HG03159 (cell line): Measurements from ENCODE around the gene DNMBP.
"Not testable (repeated sequence)": the region's sequence is repeated elsewhere in the genome, so short reads cannot be mapped to it uniquely, and the experiment has no call there.

Experiments
- ATAC-seq: cut with Tn5 transposase; IDR thresholded peaks from one replicate; pipeline ENCODE4 v1.9.1; 2021; ENCODE audit warnings: mild to moderate bottlenecking, moderate library complexity; ENCODE audit not compliant: unreplicated experiment

The DNMBP gene

GRCh38 chr10:99985637-99986036, 24.1 kb downstream of the DNMBP start:
- not testable (repeated sequence) for ATAC-seq

- peak; percentile 48 for ATAC-seq
These were observed 25.3 kb downstream of the DNMBP start for GRCh38 chr10:99984211-99985034.

GRCh38 chr10:99983280-99983988, 26.3 kb downstream of the DNMBP start:
- ATAC-seq = no peak

GRCh38 chr10:99982728-99983127, 27.0 kb downstream of the DNMBP start:
- no peak for ATAC-seq

- ATAC-seq = no peak
These were observed 28.1 kb downstream of the DNMBP start for GRCh38 chr10:99981581-99982199.

GRCh38 chr10:99979066-99979685, 30.6 kb downstream of the DNMBP start:
- no peak for ATAC-seq

GRCh38 chr10:99977916-99978315, 31.8 kb downstream of the DNMBP start:
- no peak for ATAC-seq

GRCh38 chr10:99976886-99977665, 32.7 kb downstream of the DNMBP start:
- ATAC-seq = no peak

GRCh38 chr10:99975942-99976809, 33.6 kb downstream of the DNMBP start:
- no peak for ATAC-seq

GRCh38 chr10:99975106-99975829, 34.5 kb downstream of the DNMBP start:
- no peak for ATAC-seq

GRCh38 chr10:99973190-99973589, 36.6 kb downstream of the DNMBP start:
- ATAC-seq = no peak

GRCh38 chr10:99967961-99968360, 41.8 kb downstream of the DNMBP start:
- ATAC-seq = no peak

- no peak for ATAC-seq
These were observed 43.4 kb downstream of the DNMBP start for GRCh38 chr10:99966306-99966705.

GRCh38 chr10:99965700-99966099, 44.0 kb downstream of the DNMBP start:
- no peak for ATAC-seq

- no peak for ATAC-seq
These were observed 45.0 kb downstream of the DNMBP start for GRCh38 chr10:99964791-99965190.

GRCh38 chr10:99963467-99964165, 46.1 kb downstream of the DNMBP start:
- not testable (repeated sequence) for ATAC-seq

GRCh38 chr10:99958806-99959205, 50.9 kb downstream of the DNMBP start:
- no peak for ATAC-seq

- no peak for ATAC-seq
These were observed 51.4 kb downstream of the DNMBP start for GRCh38 chr10:99958302-99958701.
